H9 (cell line): ENCODE measurements around the gene WDR72. TPM values are rescaled to one million over a fixed set of nuclear protein-coding genes. Genes with fewer than 3 reads are reported as not detected.

ENCODE experiments used
- DNase-seq: peaks from one replicate; pipeline ENCODE4 v3.0.0-alpha.2; 2017
- H2AFZ ChIP-seq: one replicate; pipeline ENCODE4 v1.6.1; 2013; ENCODE audit warnings: mild to moderate bottlenecking, low read length, control low read depth, moderate library complexity
- H2AK5ac ChIP-seq: 2 replicates; pipeline ENCODE4 v1.6.1; 2013; ENCODE audit warnings: low read length, control low read depth, mixed read lengths; ENCODE audit not compliant: insufficient read length
- H2BK120ac ChIP-seq: one replicate; pipeline ENCODE4 v1.6.1; 2013; ENCODE audit warnings: low read depth, mild to moderate bottlenecking, low read length, control low read depth, inconsistent platforms; ENCODE audit not compliant: poor library complexity, severe bottlenecking
- H2BK12ac ChIP-seq: 2 replicates; pipeline ENCODE4 v1.6.1; 2013; ENCODE audit warnings: low read length, control low read depth, mixed read lengths, low read depth; ENCODE audit not compliant: insufficient read length
- H2BK15ac ChIP-seq: 2 replicates; pipeline ENCODE4 v1.6.1; 2013; ENCODE audit warnings: low read depth, low read length, control low read depth
- H2BK20ac ChIP-seq: one replicate; pipeline ENCODE4 v1.6.1; 2013; ENCODE audit warnings: low read depth, mild to moderate bottlenecking, low read length, control low read depth, inconsistent platforms; ENCODE audit not compliant: poor library complexity, severe bottlenecking
- H2BK5ac ChIP-seq: 2 replicates; pipeline ENCODE4 v1.6.1; 2013; ENCODE audit warnings: low read length, control low read depth, mixed read lengths; ENCODE audit not compliant: insufficient read length
- H3K14ac ChIP-seq: 2 replicates; pipeline ENCODE4 v1.6.1; 2013; ENCODE audit warnings: low read length, control low read depth; ENCODE audit not compliant: insufficient read depth
- H3K18ac ChIP-seq: 2 replicates; pipeline ENCODE4 v1.6.1; 2013; ENCODE audit warnings: low read depth, mild to moderate bottlenecking, mixed read lengths, low read length, control low read depth; ENCODE audit not compliant: insufficient read length
- H3K23ac ChIP-seq: 2 replicates; pipeline ENCODE4 v1.6.1; 2013; ENCODE audit warnings: low read length, control low read depth, mixed read lengths, low read depth; ENCODE audit not compliant: insufficient read length
- H3K23me2 ChIP-seq: 2 replicates; pipeline ENCODE4 v1.6.1; 2013; ENCODE audit warnings: low read depth, mild to moderate bottlenecking, mixed read lengths, low read length, control low read depth; ENCODE audit not compliant: insufficient read length, poor library complexity, severe bottlenecking
- H3K27ac ChIP-seq: 2 replicates; pipeline ENCODE4 v1.5.1; 2013; ENCODE audit warnings: low read length, control low read depth, mixed read lengths, low read depth; ENCODE audit not compliant: insufficient read length
- H3K27me3 ChIP-seq: 2 replicates; pipeline ENCODE4 v1.6.1; 2013; ENCODE audit warnings: low read length, control low read depth, inconsistent platforms; ENCODE audit not compliant: insufficient read depth
- H3K4ac ChIP-seq: 2 replicates; pipeline ENCODE4 v1.6.1; 2013; ENCODE audit warnings: low read depth, mild to moderate bottlenecking, control low read depth, inconsistent platforms, low read length, moderate library complexity
- H3K4me1 ChIP-seq: 2 replicates; pipeline ENCODE4 v1.6.1; 2013; ENCODE audit warnings: low read length, control low read depth, inconsistent platforms; ENCODE audit not compliant: insufficient read depth
- H3K4me2 ChIP-seq: 2 replicates; pipeline ENCODE4 v1.6.1; 2013; ENCODE audit warnings: low read length, control low read depth, mixed read lengths; ENCODE audit not compliant: insufficient read length, insufficient read depth
- H3K56ac ChIP-seq: 2 replicates; pipeline ENCODE4 v1.6.1; 2013; ENCODE audit warnings: low read depth, mild to moderate bottlenecking, mixed read lengths, low read length, control low read depth; ENCODE audit not compliant: insufficient read length
- H3K79me1 ChIP-seq: 2 replicates; pipeline ENCODE4 v1.6.1; 2013; ENCODE audit warnings: low read depth, mild to moderate bottlenecking, moderate library complexity, low read length, control low read depth, inconsistent platforms; ENCODE audit not compliant: insufficient read depth, poor library complexity, severe bottlenecking
- H3K79me2 ChIP-seq: 2 replicates; pipeline ENCODE4 v1.6.1; 2013; ENCODE audit warnings: low read length, control low read depth, inconsistent platforms; ENCODE audit not compliant: insufficient read depth
- H3K9ac ChIP-seq: 2 replicates; pipeline ENCODE4 v1.6.1; 2013; ENCODE audit warnings: low read length, control low read depth, mixed read lengths; ENCODE audit not compliant: insufficient read length; ENCODE audit errors: extremely low read depth
- H3K9me3 ChIP-seq: one replicate; pipeline ENCODE4 v1.6.1; 2013; ENCODE audit warnings: low read depth, low read length, inconsistent platforms; ENCODE audit not compliant: control insufficient read depth
- H3T11ph ChIP-seq: one replicate; pipeline ENCODE4 v1.6.1; 2013; ENCODE audit warnings: mild to moderate bottlenecking, low read length, control low read depth, inconsistent platforms
- H4K20me1 ChIP-seq: one replicate; pipeline ENCODE4 v1.6.1; 2013; ENCODE audit not compliant: control insufficient read depth, insufficient read length, insufficient read depth
- H4K5ac ChIP-seq: 2 replicates; pipeline ENCODE4 v1.6.1; 2013; ENCODE audit warnings: low read depth, mild to moderate bottlenecking, mixed read lengths, low read length, control low read depth; ENCODE audit not compliant: insufficient read length
- H4K8ac ChIP-seq: replicated peaks from 2 replicates; pipeline ENCODE4 v1.6.1; 2013; ENCODE audit warnings: low read length, control low read depth, mixed read lengths, low read depth; ENCODE audit not compliant: insufficient read length
- H4K91ac ChIP-seq: 2 replicates; pipeline ENCODE4 v1.6.1; 2013; ENCODE audit warnings: low read depth, mild to moderate bottlenecking, moderate library complexity, mixed read lengths, low read length, control low read depth; ENCODE audit not compliant: insufficient read length
- H3K27ac Mint-ChIP-seq, 3 experiments: 2 replicates in 2 of 3; 3 replicates in 1 of 3; pipeline ENCODE4 v1.8.0; 2020 to 2021; ENCODE audit warnings: mixed read lengths in 3 of 3, mild to moderate bottlenecking in 1 of 3, moderate library complexity in 1 of 3
- H3K27me3 Mint-ChIP-seq: 2 replicates; pipeline ENCODE4 v1.8.0; 2021; ENCODE audit warnings: low read depth, mild to moderate bottlenecking, moderate library complexity, mixed read lengths
- H3K36me3 Mint-ChIP-seq, 3 experiments: 2 replicates in 2 of 3; 3 replicates in 1 of 3; pipeline ENCODE4 v1.8.0; 2020 to 2021; ENCODE audit warnings: low read depth in 3 of 3, mixed read lengths in 3 of 3; ENCODE audit not compliant: insufficient read depth in 1 of 3
- H3K4me1 Mint-ChIP-seq, 2 experiments: 2 replicates each; pipeline ENCODE4 v1.8.0; 2020; ENCODE audit warnings: mixed read lengths in 2 of 2
- H3K4me3 Mint-ChIP-seq, 2 experiments: 2 replicates in 1 of 2; 3 replicates in 1 of 2; pipeline ENCODE4 v1.8.0; 2020 to 2021; ENCODE audit warnings: mild to moderate bottlenecking in 2 of 2, mixed read lengths in 2 of 2, moderate library complexity in 1 of 2
- H3K9me3 Mint-ChIP-seq, 2 experiments: 2 replicates in 1 of 2; 3 replicates in 1 of 2; pipeline ENCODE4 v1.8.0; 2020; ENCODE audit warnings: mild to moderate bottlenecking in 2 of 2, mixed read lengths in 2 of 2, moderate library complexity in 1 of 2
- WGBS: extraction: QIAGEN DNeasy Blood & Tissue Kit; methylation state at CpG from one replicate; pipeline ENCODE4 v1.1.7; 2013; ENCODE audit warnings: missing lambda C conversion rate, low lambda C conversion rate, mixed read lengths; ENCODE audit not compliant: insufficient read length; ENCODE audit errors: extremely low coverage; 5-methylcytosine and 5-hydroxymethylcytosine counted together
- total RNA-seq: library from RNA; stranded (reverse); gene quantifications from 2 replicates; pipeline ENCODE4 v1.2.1, GENCODE V29; 2021
- TF ChIP-seq, protein P1 (sequence below): fragments of 200-600 bp; sonication (generic); conservative IDR thresholded peaks from 3 replicates; pipeline ENCODE4 v1.8.0; 2021; ENCODE audit warnings: antibody characterized with exemption, mild to moderate bottlenecking

The WDR72 gene
- total RNA-seq, 1 experiment from 2014 or later, result 2.9 TPM

DNA sequence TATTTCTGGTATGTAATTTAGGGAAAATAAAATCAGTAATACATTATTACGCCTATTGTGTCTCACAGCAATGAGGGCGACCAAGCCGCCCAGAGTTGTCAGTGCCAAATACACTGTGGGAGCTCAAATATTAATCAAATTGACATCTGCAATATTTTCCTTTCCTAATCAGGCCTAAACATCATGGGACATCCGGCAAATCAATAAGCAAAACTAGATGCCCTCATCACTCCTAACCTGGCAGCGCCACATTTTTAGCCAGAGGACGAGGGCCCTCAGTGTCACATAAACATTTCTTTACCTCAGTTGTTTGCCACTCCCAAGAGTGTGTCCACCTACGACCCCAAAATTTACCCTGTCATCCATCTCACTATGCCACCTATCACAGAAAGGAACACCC is 64.1 kb downstream of the WDR72 start:
- Histone ChIP-seq H2BK120ac (no peak overlapping the region), H4K91ac (no peak overlapping the region), H3K27me3 (no peaks in the 10 kb centered on the region), H2BK5ac (no peak overlapping the region), H4K8ac (no peak overlapping the region), H3K14ac (no peak overlapping the region), H2BK20ac (no peak overlapping the region), H3T11ph (no peak overlapping the region), H3K23me2 (no peaks in the 10 kb centered on the region), H3K79me2 (no peaks in the 10 kb centered on the region), H3K9ac (no peak overlapping the region), H3K27ac (no peak overlapping the region), H3K79me1 (no peaks in the 10 kb centered on the region), H3K56ac (no peak overlapping the region), H3K23ac (no peak overlapping the region), H2AFZ (no peak overlapping the region), H3K18ac (no peak overlapping the region), H2BK15ac (no peak overlapping the region), H4K20me1 (no peaks in the 10 kb centered on the region), H4K5ac (no peak overlapping the region), H3K9me3 (no peaks in the 10 kb centered on the region), H3K4me1 (no peaks in the 10 kb centered on the region), H3K4me2 (no peak overlapping the region), H3K4ac (no peak overlapping the region), H2AK5ac (no peak overlapping the region), H2BK12ac (no peak overlapping the region)
- DNase-seq, result no peak
- no peaks in the 10 kb centered on the region for H3K4me1 Mint-ChIP-seq
- H3K4me3 Mint-ChIP-seq, result no peak overlapping the region
- H3K36me3 Mint-ChIP-seq, result peaks cover 0 to 2% (median 0%) of the 10 kb centered on the region in 3 experiments; a peak in 1 of 7 replicates
- no peak overlapping the region for H3K27ac Mint-ChIP-seq
- TF ChIP-seq, protein P1, sequence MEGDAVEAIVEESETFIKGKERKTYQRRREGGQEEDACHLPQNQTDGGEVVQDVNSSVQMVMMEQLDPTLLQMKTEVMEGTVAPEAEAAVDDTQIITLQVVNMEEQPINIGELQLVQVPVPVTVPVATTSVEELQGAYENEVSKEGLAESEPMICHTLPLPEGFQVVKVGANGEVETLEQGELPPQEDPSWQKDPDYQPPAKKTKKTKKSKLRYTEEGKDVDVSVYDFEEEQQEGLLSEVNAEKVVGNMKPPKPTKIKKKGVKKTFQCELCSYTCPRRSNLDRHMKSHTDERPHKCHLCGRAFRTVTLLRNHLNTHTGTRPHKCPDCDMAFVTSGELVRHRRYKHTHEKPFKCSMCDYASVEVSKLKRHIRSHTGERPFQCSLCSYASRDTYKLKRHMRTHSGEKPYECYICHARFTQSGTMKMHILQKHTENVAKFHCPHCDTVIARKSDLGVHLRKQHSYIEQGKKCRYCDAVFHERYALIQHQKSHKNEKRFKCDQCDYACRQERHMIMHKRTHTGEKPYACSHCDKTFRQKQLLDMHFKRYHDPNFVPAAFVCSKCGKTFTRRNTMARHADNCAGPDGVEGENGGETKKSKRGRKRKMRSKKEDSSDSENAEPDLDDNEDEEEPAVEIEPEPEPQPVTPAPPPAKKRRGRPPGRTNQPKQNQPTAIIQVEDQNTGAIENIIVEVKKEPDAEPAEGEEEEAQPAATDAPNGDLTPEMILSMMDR, result no peak
- peaks cover 1% of the 10 kb centered on the region in 2 experiments; a peak in 3 of 5 replicates for H3K9me3 Mint-ChIP-seq
- WGBS, result no CpG with 5 or more reads among the region's 7 CpGs
- H3K27me3 Mint-ChIP-seq, result no peaks in the 10 kb centered on the region; the same call in 1 of the 2 replicates
